Erythroblast (primary cell): Measurements from ENCODE around the gene LILRB5.

Source experiments
- GATA1 ChIP-seq: IDR thresholded peaks from 2 replicates; pipeline ENCODE4 v1.6.1; 2011; ENCODE audit warnings: low read depth, mild to moderate bottlenecking, control low read depth, low read length, moderate library complexity
- POLR2A ChIP-seq: IDR thresholded peaks from 2 replicates; pipeline ENCODE4 v1.6.1; 2011; ENCODE audit warnings: mild to moderate bottlenecking, low read length

DNA sequence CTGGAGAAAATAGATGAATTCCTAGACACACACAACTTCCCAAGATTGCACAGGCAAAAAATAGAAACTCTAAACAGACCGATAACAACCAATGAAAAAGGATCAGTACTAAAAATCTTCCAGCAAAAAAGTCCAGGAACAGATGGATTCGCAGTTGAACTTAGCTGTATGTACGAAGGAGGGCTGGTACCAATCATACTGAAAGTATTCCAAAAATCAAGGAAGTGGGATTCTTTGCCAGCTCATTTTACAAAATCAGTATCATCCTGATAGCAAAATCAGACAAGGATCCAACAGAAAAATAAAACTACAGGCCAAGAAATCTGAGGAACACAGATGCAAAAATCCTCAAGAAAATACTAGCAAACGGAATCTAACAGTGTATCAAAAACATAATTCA, 30.4 kb upstream of the LILRB5 start:
- TF ChIP-seq POLR2A (no peak), GATA1 (no peak)
